Nephron progenitor cell (in vitro differentiated cells): ENCODE data around the gene PGA5.
"Not testable (repeated sequence)": the region's sequence is repeated elsewhere in the genome, so short reads cannot be mapped to it uniquely, and the experiment has no call there.

Experiments
- DNase-seq: peaks from one replicate; pipeline ENCODE4 v3.0.0; 2021
- H3K27ac Mint-ChIP-seq: 2 replicates; pipeline ENCODE4 v1.8.0; 2021; ENCODE audit warnings: mild to moderate bottlenecking, moderate library complexity, mixed read lengths
- H3K27me3 Mint-ChIP-seq: 2 replicates; pipeline ENCODE4 v1.8.0; 2021; ENCODE audit warnings: mild to moderate bottlenecking, low read depth, mixed read lengths; ENCODE audit not compliant: poor library complexity
- H3K36me3 Mint-ChIP-seq: 2 replicates; pipeline ENCODE4 v1.8.0; 2021; ENCODE audit warnings: low read depth, mixed read lengths
- H3K4me1 Mint-ChIP-seq: 2 replicates; pipeline ENCODE4 v1.8.0; 2021; ENCODE audit warnings: mixed read lengths
- H3K4me3 Mint-ChIP-seq: 2 replicates; pipeline ENCODE4 v1.8.0; 2021; ENCODE audit warnings: mild to moderate bottlenecking, moderate library complexity, mixed read lengths
- H3K9me3 Mint-ChIP-seq: 2 replicates; pipeline ENCODE4 v1.8.0; 2021; ENCODE audit warnings: mild to moderate bottlenecking, moderate library complexity, mixed read lengths

The PGA5 gene

GRCh38 chr11:61219016-61219415, 22.0 kb upstream of the PGA5 start:
- H3K27ac Mint-ChIP-seq, H3K36me3 Mint-ChIP-seq, DNase-seq, H3K4me3 Mint-ChIP-seq, H3K4me1 Mint-ChIP-seq, H3K9me3 Mint-ChIP-seq, H3K27me3 Mint-ChIP-seq: not testable (repeated sequence)

GRCh38 chr11:61222047-61222446, 18.9 kb upstream of the PGA5 start, which contains the start of gene PGA4:
Gene PGA4, plus strand, starts transcription at chr11:61222347. Its CDS starts 54 bp downstream, at chr11:61222401.
- not testable (repeated sequence) for H3K36me3 Mint-ChIP-seq

GRCh38 chr11:61222692-61223091, 18.3 kb upstream of the PGA5 start:
- not testable (repeated sequence) for H3K36me3 Mint-ChIP-seq, H3K4me1 Mint-ChIP-seq, DNase-seq, H3K27me3 Mint-ChIP-seq, H3K27ac Mint-ChIP-seq, H3K9me3 Mint-ChIP-seq, H3K4me3 Mint-ChIP-seq

More at GRCh38 chr11:61222047-61222446, 18.9 kb upstream of the PGA5 start, which contains the start of gene PGA4:
- not testable (repeated sequence) for H3K9me3 Mint-ChIP-seq, H3K4me1 Mint-ChIP-seq, H3K4me3 Mint-ChIP-seq, DNase-seq, H3K27me3 Mint-ChIP-seq
- H3K27ac Mint-ChIP-seq: peak within 1 kb of the TSS; percentile 72

- not testable (repeated sequence) for H3K9me3 Mint-ChIP-seq, H3K4me3 Mint-ChIP-seq, H3K4me1 Mint-ChIP-seq, H3K27ac Mint-ChIP-seq, H3K36me3 Mint-ChIP-seq, H3K27me3 Mint-ChIP-seq, DNase-seq
Measured at GRCh38 chr11:61226457-61227137, 14.4 kb upstream of the PGA5 start.

GRCh38 chr11:61229458-61229857, 11.5 kb upstream of the PGA5 start:
- H3K4me1 Mint-ChIP-seq, H3K9me3 Mint-ChIP-seq, H3K36me3 Mint-ChIP-seq, H3K27me3 Mint-ChIP-seq, DNase-seq, H3K27ac Mint-ChIP-seq, H3K4me3 Mint-ChIP-seq: not testable (repeated sequence)

- H3K4me3 Mint-ChIP-seq, H3K27me3 Mint-ChIP-seq, DNase-seq, H3K9me3 Mint-ChIP-seq, H3K27ac Mint-ChIP-seq, H3K36me3 Mint-ChIP-seq, H3K4me1 Mint-ChIP-seq: not testable (repeated sequence)
Measured at GRCh38 chr11:61231033-61231432, 9.9 kb upstream of the PGA5 start.

GRCh38 chr11:61231585-61231984, 9.4 kb upstream of the PGA5 start:
- not testable (repeated sequence) for H3K36me3 Mint-ChIP-seq, H3K4me3 Mint-ChIP-seq, DNase-seq, H3K9me3 Mint-ChIP-seq, H3K4me1 Mint-ChIP-seq, H3K27ac Mint-ChIP-seq, H3K27me3 Mint-ChIP-seq

GRCh38 chr11:61232548-61233145, 8.3 kb upstream of the PGA5 start:
- H3K27me3 Mint-ChIP-seq, H3K27ac Mint-ChIP-seq: not testable (repeated sequence)

GRCh38 chr11:61237130-61237529, 3.8 kb upstream of the PGA5 start:
- not testable (repeated sequence) for H3K27me3 Mint-ChIP-seq, H3K4me3 Mint-ChIP-seq, H3K36me3 Mint-ChIP-seq, H3K9me3 Mint-ChIP-seq, DNase-seq, H3K27ac Mint-ChIP-seq, H3K4me1 Mint-ChIP-seq

More at GRCh38 chr11:61232548-61233145, 8.3 kb upstream of the PGA5 start:
- not testable (repeated sequence) for H3K9me3 Mint-ChIP-seq, H3K36me3 Mint-ChIP-seq, H3K4me1 Mint-ChIP-seq, DNase-seq, H3K4me3 Mint-ChIP-seq

- H3K27me3 Mint-ChIP-seq, H3K27ac Mint-ChIP-seq, H3K4me1 Mint-ChIP-seq, H3K36me3 Mint-ChIP-seq, DNase-seq, H3K9me3 Mint-ChIP-seq, H3K4me3 Mint-ChIP-seq: not testable (repeated sequence)
Measured at GRCh38 chr11:61240288-61240687, 687 bp upstream of the PGA5 start.

GRCh38 chr11:61241526-61241925, 551 bp downstream of the PGA5 start:
- H3K4me1 Mint-ChIP-seq, H3K9me3 Mint-ChIP-seq, H3K27ac Mint-ChIP-seq, H3K4me3 Mint-ChIP-seq, H3K36me3 Mint-ChIP-seq, DNase-seq, H3K27me3 Mint-ChIP-seq: not testable (repeated sequence)

- H3K27ac Mint-ChIP-seq, H3K9me3 Mint-ChIP-seq, H3K4me3 Mint-ChIP-seq, H3K27me3 Mint-ChIP-seq, H3K36me3 Mint-ChIP-seq, DNase-seq, H3K4me1 Mint-ChIP-seq: not testable (repeated sequence)
Measured at GRCh38 chr11:61245284-61245964, 4.4 kb downstream of the PGA5 start.

GRCh38 chr11:61248071-61248470, 7.1 kb downstream of the PGA5 start:
- not testable (repeated sequence) for H3K27me3 Mint-ChIP-seq, H3K36me3 Mint-ChIP-seq, H3K4me3 Mint-ChIP-seq, H3K27ac Mint-ChIP-seq, H3K9me3 Mint-ChIP-seq, DNase-seq
- peaks cover 12% of the 10 kb centered on the region for H3K4me1 Mint-ChIP-seq

- H3K36me3 Mint-ChIP-seq, DNase-seq, H3K4me3 Mint-ChIP-seq, H3K9me3 Mint-ChIP-seq, H3K27me3 Mint-ChIP-seq: not testable (repeated sequence)
- Mint-ChIP-seq H3K27ac (peak overlapping the region; percentile 69), H3K4me1 (peaks cover 12% of the 10 kb centered on the region)
Measured at GRCh38 chr11:61249201-61249600, 8.2 kb downstream of the PGA5 start.
